KOPT-K1 (cell line): ENCODE results near the gene PRR4.

Experiments used
- H3K27ac ChIP-seq: fragments of 200-600 bp; sonication (generic); 2 replicates; pipeline ENCODE4 v1.5.1; 2016; ENCODE audit warnings: antibody characterized with exemption, mild to moderate bottlenecking, low read depth, low read length; ENCODE audit not compliant: poor library complexity, severe bottlenecking
- H3K36me3 ChIP-seq: fragments of 200-600 bp; sonication (generic); 2 replicates; pipeline ENCODE4 v1.5.1; 2017; ENCODE audit warnings: antibody characterized with exemption, mild to moderate bottlenecking, low read length, moderate library complexity; ENCODE audit not compliant: insufficient read depth
- H3K9me3 ChIP-seq: fragments of 200-600 bp; sonication (generic); 2 replicates; pipeline ENCODE4 v1.5.1; 2017; ENCODE audit warnings: antibody characterized with exemption, low read length, mild to moderate bottlenecking; ENCODE audit not compliant: insufficient read depth, poor library complexity, severe bottlenecking

The PRR4 gene

DNA sequence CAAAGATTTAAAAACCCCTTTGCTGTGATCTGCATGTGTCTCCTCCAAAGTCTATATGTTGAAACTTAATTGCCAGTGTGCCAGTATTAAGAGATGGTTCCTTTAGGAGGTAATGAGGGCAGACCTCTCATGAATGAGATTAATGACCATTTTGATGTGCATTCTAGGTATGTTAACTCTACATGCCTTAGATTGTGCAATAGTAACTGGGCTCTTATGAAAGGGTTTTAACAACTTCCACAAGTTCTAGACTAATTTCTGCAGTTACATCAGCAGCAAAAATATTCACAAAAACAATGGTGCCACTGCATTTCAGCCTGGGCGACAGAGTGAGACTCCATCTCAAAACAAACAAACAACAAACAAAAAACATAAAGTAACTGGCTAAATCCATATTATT, 19.3 kb downstream of the PRR4 start:
- Histone ChIP-seq H3K36me3 (no peaks in the 10 kb centered on the region), H3K9me3 (no peaks in the 10 kb centered on the region), H3K27ac (no peak overlapping the region)

GRCh38 chr12:10826258-10826657, 23.0 kb downstream of the PRR4 start, which contains the start of gene TAS2R10:
Gene TAS2R10, minus strand, starts transcription at chr12:10826358. Its CDS starts 89 bp downstream, at chr12:10826269.
- no peaks in the 10 kb centered on the region for H3K9me3 ChIP-seq
- no peaks in the 10 kb centered on the region for H3K36me3 ChIP-seq
- no peak within 1 kb of the TSS for H3K27ac ChIP-seq

DNA sequence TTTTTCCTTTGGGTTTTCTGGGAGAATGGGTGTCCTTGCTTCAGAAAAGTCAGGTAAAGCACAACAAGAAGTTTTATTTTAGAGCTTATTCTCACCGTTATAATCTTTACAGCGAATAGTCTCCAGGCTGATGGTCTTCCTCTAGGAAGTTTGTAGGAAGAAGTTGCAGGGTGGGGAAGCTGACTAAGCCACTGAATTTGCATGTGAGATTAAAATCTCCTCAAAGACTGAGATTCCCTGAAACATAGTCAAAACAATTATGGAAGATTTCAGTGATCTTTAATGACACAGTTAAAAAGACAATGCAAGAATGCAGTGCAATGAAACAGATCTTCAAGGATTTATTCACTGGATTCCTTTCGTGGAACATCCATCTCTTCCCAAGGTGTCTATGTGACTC, 24.3 kb downstream of the PRR4 start:
- no peaks in the 10 kb centered on the region for H3K36me3 ChIP-seq
- H3K27ac ChIP-seq = no peak overlapping the region
- H3K9me3 ChIP-seq = no peaks in the 10 kb centered on the region

DNA sequence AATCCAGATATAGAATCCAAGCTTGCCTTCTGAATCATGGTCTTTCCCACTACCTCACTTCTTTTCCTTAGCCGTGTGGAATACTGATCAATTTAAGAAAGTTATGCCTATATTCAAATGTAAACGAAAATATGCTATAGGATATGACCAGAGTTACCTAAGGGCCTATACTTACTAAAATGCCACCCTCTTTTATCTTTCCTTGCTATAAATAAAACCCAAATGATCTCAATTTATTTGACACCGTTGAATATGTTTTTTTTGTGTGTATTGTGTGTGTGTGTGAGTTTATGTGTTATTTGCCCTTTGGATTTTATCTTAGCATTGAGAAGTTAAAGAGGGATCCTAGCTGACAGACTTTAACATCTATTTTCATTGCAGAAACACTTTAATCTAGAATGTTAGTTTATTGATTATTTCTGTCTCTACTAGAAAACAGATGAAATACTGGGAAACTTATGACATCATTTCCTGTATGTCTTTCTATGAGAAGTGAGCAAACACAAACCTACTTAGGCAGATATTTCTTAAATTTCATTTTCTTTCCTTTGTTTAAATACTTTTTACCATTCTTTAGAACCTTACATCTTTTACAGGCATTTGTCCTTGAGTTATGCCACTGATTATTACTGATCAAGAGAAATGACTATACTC, 37.3 kb downstream of the PRR4 start:
- no peak overlapping the region for H3K27ac ChIP-seq
- H3K9me3 ChIP-seq = no peaks in the 10 kb centered on the region
- no peaks in the 10 kb centered on the region for H3K36me3 ChIP-seq

GRCh38 chr12:10810068-10810467, 39.2 kb downstream of the PRR4 start, which contains the start of gene TAS2R9:
Gene TAS2R9, minus strand, starts transcription at chr12:10810168. Its CDS starts 93 bp downstream, at chr12:10810075.
- Histone ChIP-seq H3K36me3 (no peaks in the 10 kb centered on the region), H3K27ac (no peak within 1 kb of the TSS), H3K9me3 (no peaks in the 10 kb centered on the region)

- no peaks in the 10 kb centered on the region for H3K9me3 ChIP-seq
- no peaks in the 10 kb centered on the region for H3K36me3 ChIP-seq
- H3K27ac ChIP-seq = no peak within 1 kb of the TSS
These were observed 42.1 kb downstream of the PRR4 start, which contains the start of gene TAS2R8 for GRCh38 chr12:10807186-10807585. Gene TAS2R8, minus strand, starts transcription at chr12:10807286. Its CDS starts 306 bp downstream, at chr12:10806980.

GRCh38 chr12:10802587-10802986, 46.7 kb downstream of the PRR4 start, which contains the start of gene TAS2R7:
Gene TAS2R7, minus strand, starts transcription at chr12:10802627. Its CDS starts 57 bp downstream, at chr12:10802570.
- Histone ChIP-seq H3K9me3 (no peaks in the 10 kb centered on the region), H3K27ac (no peak within 1 kb of the TSS), H3K36me3 (no peaks in the 10 kb centered on the region)

- H3K36me3 ChIP-seq = no peaks in the 10 kb centered on the region
- no peaks in the 10 kb centered on the region for H3K9me3 ChIP-seq
- H3K27ac ChIP-seq = no peak overlapping the region
These were observed 47.5 kb downstream of the PRR4 start for GRCh38 chr12:10801741-10802140.
